ENCODE results near the gene TAF6L. TPM values are rescaled to one million over a fixed set of nuclear protein-coding genes. Genes with fewer than 3 reads are reported as not detected.
A peak's percentile ranks its signal among the peaks of the same experiment; 100 is the strongest.
"Not testable (repeated sequence)": the region's sequence is repeated elsewhere in the genome, so short reads cannot be mapped to it uniquely, and the experiment has no call there.

Gene TAF6L
- total RNA-seq (2012; rRNA removed), result 11.4 TPM in 2 replicates

- H3K4me1 ChIP-seq (ENCODE audit: control insufficient read depth, insufficient read depth, low read length), result peaks cover 14% of the 10 kb centered on the region
- H3K4me2 ChIP-seq (ENCODE audit: low read length), result peak within 1 kb of the TSS; percentile 83
- H3K4me3 ChIP-seq (ENCODE audit: low read length), result peak within 1 kb of the TSS; percentile 84
- no peaks in the 10 kb centered on the region for H3K27me3 ChIP-seq (ENCODE audit: control insufficient read depth, insufficient read depth, low read length)
- H3K9me3 ChIP-seq (replicated peaks; ENCODE audit: low read length), result no peaks in the 10 kb centered on the region
- peak within 1 kb of the TSS; percentile 87 for H3K9ac ChIP-seq (ENCODE audit: low read depth, low read length)
- H3K36me3 ChIP-seq (ENCODE audit: insufficient read depth, low read length), result peaks cover 25% of the 10 kb centered on the region
Measured at GRCh38 chr11:62771144-62772021, at the start of gene TAF6L. Gene TAF6L (plus strand): TSS chr11:62771396. CDS start chr11:62775784, 4,388 bp downstream.

GRCh38 chr11:62721994-62722393 is 49.2 kb upstream of the TAF6L start:
- Histone ChIP-seq H3K9me3 (replicated peaks; ENCODE audit: low read length) (no peaks in the 10 kb centered on the region), H3K4me3 (ENCODE audit: low read length) (no peak overlapping the region), H3K4me2 (ENCODE audit: low read length) (no peak overlapping the region), H3K27me3 (ENCODE audit: control insufficient read depth, insufficient read depth, low read length) (no peaks in the 10 kb centered on the region), H3K36me3 (ENCODE audit: insufficient read depth, low read length) (peaks cover 76% of the 10 kb centered on the region), H3K4me1 (ENCODE audit: control insufficient read depth, insufficient read depth, low read length) (peaks cover 8% of the 10 kb centered on the region), H3K9ac (ENCODE audit: low read depth, low read length) (no peak overlapping the region)

GRCh38 chr11:62724171-62724570 is 47.0 kb upstream of the TAF6L start:
- Histone ChIP-seq H3K4me3 (ENCODE audit: low read length) (peak overlapping the region; percentile 85), H3K36me3 (ENCODE audit: insufficient read depth, low read length) (peaks cover 60% of the 10 kb centered on the region), H3K4me1 (ENCODE audit: control insufficient read depth, insufficient read depth, low read length) (peaks cover 8% of the 10 kb centered on the region), H3K4me2 (ENCODE audit: low read length) (peak overlapping the region; percentile 96), H3K9me3 (replicated peaks; ENCODE audit: low read length) (no peaks in the 10 kb centered on the region), H3K9ac (ENCODE audit: low read depth, low read length) (peak overlapping the region; percentile 91), H3K27me3 (ENCODE audit: control insufficient read depth, insufficient read depth, low read length) (no peaks in the 10 kb centered on the region)

- Histone ChIP-seq H3K36me3 (ENCODE audit: insufficient read depth, low read length) (peaks cover 47% of the 10 kb centered on the region), H3K4me1 (ENCODE audit: control insufficient read depth, insufficient read depth, low read length) (peaks cover 17% of the 10 kb centered on the region), H3K9ac (ENCODE audit: low read depth, low read length) (peak overlapping the region; percentile 91), H3K4me2 (ENCODE audit: low read length) (peak overlapping the region; percentile 96), H3K4me3 (ENCODE audit: low read length) (peak overlapping the region; percentile 85), H3K9me3 (replicated peaks; ENCODE audit: low read length) (no peaks in the 10 kb centered on the region), H3K27me3 (ENCODE audit: control insufficient read depth, insufficient read depth, low read length) (no peaks in the 10 kb centered on the region)
Measured at GRCh38 chr11:62725646-62726045, 45.5 kb upstream of the TAF6L start.

- no peaks in the 10 kb centered on the region for H3K27me3 ChIP-seq (ENCODE audit: control insufficient read depth, insufficient read depth, low read length)
- H3K4me2 ChIP-seq (ENCODE audit: low read length), result peak overlapping the region; percentile 96
- peak overlapping the region; percentile 91 for H3K9ac ChIP-seq (ENCODE audit: low read depth, low read length)
- H3K4me3 ChIP-seq (ENCODE audit: low read length), result peak overlapping the region; percentile 85
- no peaks in the 10 kb centered on the region for H3K9me3 ChIP-seq (replicated peaks; ENCODE audit: low read length)
- peaks cover 17% of the 10 kb centered on the region for H3K4me1 ChIP-seq (ENCODE audit: control insufficient read depth, insufficient read depth, low read length)
- peaks cover 40% of the 10 kb centered on the region for H3K36me3 ChIP-seq (ENCODE audit: insufficient read depth, low read length)
Measured at GRCh38 chr11:62726156-62726914, 44.9 kb upstream of the TAF6L start.

GRCh38 chr11:62726915-62727164 is 44.4 kb upstream of the TAF6L start:
- H3K4me1 ChIP-seq (ENCODE audit: control insufficient read depth, insufficient read depth, low read length), result peaks cover 17% of the 10 kb centered on the region
- H3K4me3 ChIP-seq (ENCODE audit: low read length), result peak overlapping the region; percentile 85

GRCh38 chr11:62727165-62727871 is 43.9 kb upstream of the TAF6L start, which contains the start of gene HNRNPUL2:
Gene HNRNPUL2 (minus strand): TSS chr11:62727457. CDS start chr11:62727156, 301 bp downstream.
- H3K27me3 ChIP-seq (ENCODE audit: control insufficient read depth, insufficient read depth, low read length), result no peaks in the 10 kb centered on the region
- H3K4me2 ChIP-seq (ENCODE audit: low read length), result peak within 1 kb of the TSS; percentile 96
- H3K9me3 ChIP-seq (replicated peaks; ENCODE audit: low read length), result no peaks in the 10 kb centered on the region
- H3K4me3 ChIP-seq (ENCODE audit: low read length), result peak within 1 kb of the TSS; percentile 85
- H3K9ac ChIP-seq (ENCODE audit: low read depth, low read length), result peak within 1 kb of the TSS; percentile 91
- H3K4me1 ChIP-seq (ENCODE audit: control insufficient read depth, insufficient read depth, low read length), result peaks cover 17% of the 10 kb centered on the region
- H3K36me3 ChIP-seq (ENCODE audit: insufficient read depth, low read length), result peaks cover 30% of the 10 kb centered on the region

More at GRCh38 chr11:62726915-62727164, 44.4 kb upstream of the TAF6L start:
- Histone ChIP-seq H3K4me2 (ENCODE audit: low read length) (peak overlapping the region; percentile 96), H3K9ac (ENCODE audit: low read depth, low read length) (peak overlapping the region; percentile 91), H3K9me3 (replicated peaks; ENCODE audit: low read length) (no peaks in the 10 kb centered on the region), H3K36me3 (ENCODE audit: insufficient read depth, low read length) (peaks cover 35% of the 10 kb centered on the region), H3K27me3 (ENCODE audit: control insufficient read depth, insufficient read depth, low read length) (no peaks in the 10 kb centered on the region)

GRCh38 chr11:62727872-62728170 is 43.4 kb upstream of the TAF6L start:
- Histone ChIP-seq H3K9ac (ENCODE audit: low read depth, low read length) (peak overlapping the region; percentile 91), H3K4me1 (ENCODE audit: control insufficient read depth, insufficient read depth, low read length) (peaks cover 17% of the 10 kb centered on the region), H3K27me3 (ENCODE audit: control insufficient read depth, insufficient read depth, low read length) (no peaks in the 10 kb centered on the region), H3K36me3 (ENCODE audit: insufficient read depth, low read length) (peaks cover 27% of the 10 kb centered on the region), H3K9me3 (replicated peaks; ENCODE audit: low read length) (no peaks in the 10 kb centered on the region), H3K4me2 (ENCODE audit: low read length) (peak overlapping the region; percentile 96), H3K4me3 (ENCODE audit: low read length) (peak overlapping the region; percentile 85)

GRCh38 chr11:62728171-62728988 is 42.8 kb upstream of the TAF6L start, which contains the start of gene TTC9C:
Gene TTC9C (plus strand): TSS chr11:62728486. CDS start chr11:62728849, 363 bp downstream.
- peak within 1 kb of the TSS; percentile 85 for H3K4me3 ChIP-seq (ENCODE audit: low read length)
- no peaks in the 10 kb centered on the region for H3K27me3 ChIP-seq (ENCODE audit: control insufficient read depth, insufficient read depth, low read length)
- H3K36me3 ChIP-seq (ENCODE audit: insufficient read depth, low read length), result peaks cover 28% of the 10 kb centered on the region
- H3K4me1 ChIP-seq (ENCODE audit: control insufficient read depth, insufficient read depth, low read length), result peaks cover 17% of the 10 kb centered on the region
- H3K9me3 ChIP-seq (replicated peaks; ENCODE audit: low read length), result no peaks in the 10 kb centered on the region
- H3K9ac ChIP-seq (ENCODE audit: low read depth, low read length), result peak within 1 kb of the TSS; percentile 91
- H3K4me2 ChIP-seq (ENCODE audit: low read length), result peak within 1 kb of the TSS; percentile 96

- Histone ChIP-seq H3K36me3 (ENCODE audit: insufficient read depth, low read length) (peaks cover 30% of the 10 kb centered on the region), H3K4me3 (ENCODE audit: low read length) (peak overlapping the region; percentile 85), H3K9ac (ENCODE audit: low read depth, low read length) (peak overlapping the region; percentile 91), H3K4me2 (ENCODE audit: low read length) (peak overlapping the region; percentile 96)
- not testable (repeated sequence) for H3K9me3 ChIP-seq (replicated peaks; ENCODE audit: low read length); H3K4me1 ChIP-seq (ENCODE audit: control insufficient read depth, insufficient read depth, low read length); H3K27me3 ChIP-seq (ENCODE audit: control insufficient read depth, insufficient read depth, low read length)
Measured at GRCh38 chr11:62730076-62730475, 41.1 kb upstream of the TAF6L start.
